HG03460 (cell line): ENCODE results near the gene FAHD2A.
"Not testable (repeated sequence)": the region's sequence is repeated elsewhere in the genome, so short reads cannot be mapped to it uniquely, and the experiment has no call there.

ENCODE experiments used
- ATAC-seq: cut with Tn5 transposase; IDR thresholded peaks from one replicate; pipeline ENCODE4 v1.9.1; 2021; ENCODE audit not compliant: unreplicated experiment

The FAHD2A gene

GRCh38 chr2:95433973-95434372, 31.5 kb downstream of the FAHD2A start:
- ATAC-seq, result not testable (repeated sequence)

GRCh38 chr2:95434507-95435076, 32.1 kb downstream of the FAHD2A start:
- not testable (repeated sequence) for ATAC-seq

- not testable (repeated sequence) for ATAC-seq
These were observed 32.8 kb downstream of the FAHD2A start for GRCh38 chr2:95435162-95435871.

- ATAC-seq, result not testable (repeated sequence)
These were observed 33.3 kb downstream of the FAHD2A start for GRCh38 chr2:95435872-95436209.

GRCh38 chr2:95442474-95443099, 40.1 kb downstream of the FAHD2A start:
- ATAC-seq, result not testable (repeated sequence)

GRCh38 chr2:95445317-95445716, 42.8 kb downstream of the FAHD2A start:
- not testable (repeated sequence) for ATAC-seq

- ATAC-seq, result not testable (repeated sequence)
These were observed 60.8 kb downstream of the FAHD2A start for GRCh38 chr2:95463292-95463691.
